ENCODE measurements around the gene CANX.

The CANX gene

GRCh38 chr5:179697993-179698934 lies 503 bp upstream of the CANX start:
- Histone ChIP-seq H3K9me2 (replicated peaks; ENCODE audit: low read depth, low read length) (no peaks in the 10 kb centered on the region), H4K20me1 (ENCODE audit: insufficient read depth, low read length, poor library complexity, severe bottlenecking) (peaks cover 19% of the 10 kb centered on the region), H3K9me3 (ENCODE audit: insufficient read depth, low read depth, low read length) (no peaks in the 10 kb centered on the region), H2AFZ (ENCODE audit: low read length) (peak overlapping the region; percentile 88), H3K4me3 (ENCODE audit: low read length, poor library complexity, severe bottlenecking) (peak overlapping the region; percentile 81), H3K4me1 (ENCODE audit: insufficient read depth, low read length, poor library complexity, severe bottlenecking) (peaks cover 8% of the 10 kb centered on the region), H3K9ac (ENCODE audit: low read depth, low read length, poor library complexity, severe bottlenecking) (peak overlapping the region; percentile 96), H3K36me3 (ENCODE audit: insufficient read depth, low read length) (no peaks in the 10 kb centered on the region), H3F3A (ENCODE audit: low read depth) (no peaks in the 10 kb centered on the region), H3K4me2 (ENCODE audit: low read depth, low read length, poor library complexity, severe bottlenecking) (peak overlapping the region; percentile 61), H3K79me2 (ENCODE audit: insufficient read depth, low read length) (peaks cover 51% of the 10 kb centered on the region), H3K27me3 (ENCODE audit: insufficient read depth, low read length, poor library complexity, severe bottlenecking) (no peaks in the 10 kb centered on the region)
- TF ChIP-seq EZH2phosphoT487 (IDR thresholded peaks at IDR 0.05; ENCODE audit: borderline replicate concordance) (no peak), CTCF (conservative IDR thresholded peaks at IDR 0.05; ENCODE audit: low read length) (no peak)

- Histone ChIP-seq H3K4me1 (ENCODE audit: insufficient read depth, low read length, poor library complexity, severe bottlenecking) (peaks cover 8% of the 10 kb centered on the region), H3K79me2 (ENCODE audit: insufficient read depth, low read length) (peaks cover 62% of the 10 kb centered on the region), H4K20me1 (ENCODE audit: insufficient read depth, low read length, poor library complexity, severe bottlenecking) (peaks cover 28% of the 10 kb centered on the region), H3K9me3 (ENCODE audit: insufficient read depth, low read depth, low read length) (no peaks in the 10 kb centered on the region), H3K4me2 (ENCODE audit: low read depth, low read length, poor library complexity, severe bottlenecking) (peak overlapping the region; percentile 81), H3K27me3 (ENCODE audit: insufficient read depth, low read length, poor library complexity, severe bottlenecking) (no peaks in the 10 kb centered on the region), H3F3A (ENCODE audit: low read depth) (no peaks in the 10 kb centered on the region), H3K9ac (ENCODE audit: low read depth, low read length, poor library complexity, severe bottlenecking) (peak overlapping the region; percentile 96), H3K9me2 (replicated peaks; ENCODE audit: low read depth, low read length) (no peaks in the 10 kb centered on the region), H3K36me3 (ENCODE audit: insufficient read depth, low read length) (no peaks in the 10 kb centered on the region), H3K4me3 (ENCODE audit: low read length, poor library complexity, severe bottlenecking) (peak overlapping the region; percentile 81), H2AFZ (ENCODE audit: low read length) (no peak overlapping the region)
- TF ChIP-seq CTCF (conservative IDR thresholded peaks at IDR 0.05; ENCODE audit: low read length) (no peak), EZH2phosphoT487 (IDR thresholded peaks at IDR 0.05; ENCODE audit: borderline replicate concordance) (no peak)
These were observed 960 bp downstream of the CANX start for GRCh38 chr5:179699616-179700237.

GRCh38 chr5:179700401-179700918 lies 1.7 kb downstream of the CANX start:
- TF ChIP-seq EZH2phosphoT487 (IDR thresholded peaks at IDR 0.05; ENCODE audit: borderline replicate concordance), result no peak
- TF ChIP-seq CTCF (conservative IDR thresholded peaks at IDR 0.05; ENCODE audit: low read length), result no peak
- Histone ChIP-seq H3K9ac (ENCODE audit: low read depth, low read length, poor library complexity, severe bottlenecking) (peak overlapping the region; percentile 96), H2AFZ (ENCODE audit: low read length) (no peak overlapping the region), H3K4me1 (ENCODE audit: insufficient read depth, low read length, poor library complexity, severe bottlenecking) (peaks cover 8% of the 10 kb centered on the region), H4K20me1 (ENCODE audit: insufficient read depth, low read length, poor library complexity, severe bottlenecking) (peaks cover 28% of the 10 kb centered on the region), H3K9me2 (replicated peaks; ENCODE audit: low read depth, low read length) (no peaks in the 10 kb centered on the region), H3K4me2 (ENCODE audit: low read depth, low read length, poor library complexity, severe bottlenecking) (peak overlapping the region; percentile 81), H3F3A (ENCODE audit: low read depth) (no peaks in the 10 kb centered on the region), H3K79me2 (ENCODE audit: insufficient read depth, low read length) (peaks cover 69% of the 10 kb centered on the region), H3K9me3 (ENCODE audit: insufficient read depth, low read depth, low read length) (no peaks in the 10 kb centered on the region), H3K36me3 (ENCODE audit: insufficient read depth, low read length) (no peaks in the 10 kb centered on the region), H3K4me3 (ENCODE audit: low read length, poor library complexity, severe bottlenecking) (peak overlapping the region; percentile 81), H3K27me3 (ENCODE audit: insufficient read depth, low read length, poor library complexity, severe bottlenecking) (no peaks in the 10 kb centered on the region)

Data from Loucy (cell line).